ENCODE data around the gene MYL7. TPM values are rescaled to one million over a fixed set of nuclear protein-coding genes. Genes with fewer than 3 reads are reported as not detected.
"Not testable (repeated sequence)": the region's sequence is repeated elsewhere in the genome, so short reads cannot be mapped to it uniquely, and the experiment has no call there.

MYL7 gene
- total RNA-seq, 4 donors from 2014 or later, result not detected

DNA sequence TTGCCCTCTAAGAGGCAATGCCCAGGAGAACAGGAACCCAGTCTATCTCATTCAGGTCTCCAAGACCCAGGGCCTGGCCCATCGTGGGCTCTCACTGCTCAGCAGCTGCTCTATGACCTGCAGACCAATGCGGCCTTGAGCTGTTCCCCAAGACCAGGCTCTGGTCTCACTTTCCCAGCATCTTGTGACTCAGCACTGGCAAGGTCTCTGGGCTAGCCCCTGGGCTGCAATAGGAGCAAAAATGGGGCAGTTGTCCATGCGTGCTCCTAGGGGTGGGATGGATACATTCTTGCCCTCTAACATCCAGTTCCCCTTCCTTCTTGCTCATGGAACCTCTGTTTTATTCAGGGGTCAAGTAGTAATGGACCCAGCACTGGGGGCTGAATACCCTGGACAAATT is 34.6 kb upstream of the MYL7 start:
- Histone ChIP-seq H3K9me3 (peaks cover 0 to 13% (median 0%) of the 10 kb centered on the region in 4 donors), H3K36me3 (no peaks in the 10 kb centered on the region), H3K27me3 (no peaks in the 10 kb centered on the region), H3K27ac (no peak overlapping the region), H3K4me1 (no peaks in the 10 kb centered on the region), H3K4me3 (no peak overlapping the region)
- DNase-seq (ENCODE audit: low spot score in 2 of 2), result no peak
- TF ChIP-seq EP300 (IDR thresholded peaks at IDR 0.05) (no peak), POLR2A (IDR thresholded peaks at IDR 0.05) (no peak)
- TF ChIP-seq, protein P1, sequence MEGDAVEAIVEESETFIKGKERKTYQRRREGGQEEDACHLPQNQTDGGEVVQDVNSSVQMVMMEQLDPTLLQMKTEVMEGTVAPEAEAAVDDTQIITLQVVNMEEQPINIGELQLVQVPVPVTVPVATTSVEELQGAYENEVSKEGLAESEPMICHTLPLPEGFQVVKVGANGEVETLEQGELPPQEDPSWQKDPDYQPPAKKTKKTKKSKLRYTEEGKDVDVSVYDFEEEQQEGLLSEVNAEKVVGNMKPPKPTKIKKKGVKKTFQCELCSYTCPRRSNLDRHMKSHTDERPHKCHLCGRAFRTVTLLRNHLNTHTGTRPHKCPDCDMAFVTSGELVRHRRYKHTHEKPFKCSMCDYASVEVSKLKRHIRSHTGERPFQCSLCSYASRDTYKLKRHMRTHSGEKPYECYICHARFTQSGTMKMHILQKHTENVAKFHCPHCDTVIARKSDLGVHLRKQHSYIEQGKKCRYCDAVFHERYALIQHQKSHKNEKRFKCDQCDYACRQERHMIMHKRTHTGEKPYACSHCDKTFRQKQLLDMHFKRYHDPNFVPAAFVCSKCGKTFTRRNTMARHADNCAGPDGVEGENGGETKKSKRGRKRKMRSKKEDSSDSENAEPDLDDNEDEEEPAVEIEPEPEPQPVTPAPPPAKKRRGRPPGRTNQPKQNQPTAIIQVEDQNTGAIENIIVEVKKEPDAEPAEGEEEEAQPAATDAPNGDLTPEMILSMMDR (IDR thresholded peaks at IDR 0.05), result no peak
- 79 to 84% methylated on average over 3 of the region's 3 CpGs for WGBS, 2 donors

DNA sequence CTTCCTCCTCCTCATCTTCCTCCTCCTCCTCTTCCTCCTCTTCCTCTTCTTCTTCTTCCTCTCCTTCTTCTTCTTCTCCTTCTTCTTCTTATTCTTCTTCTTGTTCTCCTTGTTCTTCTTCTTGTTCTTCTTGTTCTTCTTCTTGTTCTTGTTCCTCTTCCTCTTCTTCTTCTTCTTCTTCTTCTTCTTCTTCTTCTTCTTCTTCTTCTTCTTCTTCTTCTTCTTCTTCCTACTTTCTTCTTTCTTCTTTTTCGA is 33.5 kb upstream of the MYL7 start:
- not testable (repeated sequence) for H3K27ac ChIP-seq, H3K4me3 ChIP-seq
- WGBS, 2 donors, result 65 to 71% methylated on average over 1 of the region's 1 CpG

DNA sequence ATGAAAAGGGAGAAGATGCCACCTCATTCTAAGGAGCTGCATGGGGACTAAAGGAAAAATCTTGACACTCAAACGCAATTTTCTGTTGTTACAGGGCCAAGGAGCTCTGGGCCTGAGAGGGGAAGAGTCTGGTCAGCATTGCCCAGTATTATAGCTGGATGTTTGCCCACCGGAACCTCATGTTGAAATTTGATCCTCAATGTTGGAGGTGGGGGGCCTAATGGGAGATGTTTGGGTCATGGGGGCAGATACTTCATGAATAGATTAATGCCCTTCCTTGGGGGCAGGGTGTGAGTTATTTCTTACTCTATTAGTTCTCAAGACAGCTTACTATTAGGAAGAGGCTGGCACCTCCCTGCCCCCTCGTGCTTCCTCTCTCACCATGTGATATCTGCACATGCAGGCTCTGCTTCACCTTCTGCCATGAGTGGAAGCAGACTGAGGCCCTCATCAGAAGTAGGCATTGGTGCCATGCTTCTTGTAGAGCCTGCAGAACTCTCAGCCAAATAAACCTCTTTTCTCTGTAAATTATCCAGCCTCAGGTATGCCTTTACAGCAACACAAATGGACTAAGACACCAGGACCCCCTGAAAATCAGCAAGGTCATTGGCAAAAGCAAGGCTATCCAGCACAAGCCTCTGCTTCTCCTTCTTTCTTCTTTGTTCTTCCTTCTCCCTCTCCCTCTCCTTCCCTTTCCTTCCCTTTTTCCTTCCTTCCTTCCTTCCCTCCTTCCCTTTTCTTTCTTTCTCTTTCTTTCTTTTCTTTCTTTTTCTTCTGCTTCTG is 33.0 kb upstream of the MYL7 start:
- Histone ChIP-seq H3K4me1 (no peaks in the 10 kb centered on the region), H3K4me3 (no peak overlapping the region), H3K36me3 (no peaks in the 10 kb centered on the region), H3K27ac (no peak overlapping the region), H3K27me3 (no peaks in the 10 kb centered on the region), H3K9me3 (peaks cover 0 to 13% (median 0%) of the 10 kb centered on the region in 4 donors)
- no peak for TF ChIP-seq POLR2A (IDR thresholded peaks at IDR 0.05)
- TF ChIP-seq, protein P1 (IDR thresholded peaks at IDR 0.05), result no peak
- TF ChIP-seq EP300 (IDR thresholded peaks at IDR 0.05), result no peak
- no peak for DNase-seq (ENCODE audit: low spot score in 2 of 2)
- 45 to 52% methylated on average over 3 of the region's 3 CpGs for WGBS, 2 donors

More for the DNA sequence above, 33.5 kb upstream of the MYL7 start:
- H3K9me3 ChIP-seq, result peaks cover 0 to 13% (median 0%) of the 10 kb centered on the region in 4 donors
- H3K4me1 ChIP-seq; H3K36me3 ChIP-seq; DNase-seq (ENCODE audit: low spot score in 2 of 2); H3K27me3 ChIP-seq: not testable (repeated sequence)

DNA sequence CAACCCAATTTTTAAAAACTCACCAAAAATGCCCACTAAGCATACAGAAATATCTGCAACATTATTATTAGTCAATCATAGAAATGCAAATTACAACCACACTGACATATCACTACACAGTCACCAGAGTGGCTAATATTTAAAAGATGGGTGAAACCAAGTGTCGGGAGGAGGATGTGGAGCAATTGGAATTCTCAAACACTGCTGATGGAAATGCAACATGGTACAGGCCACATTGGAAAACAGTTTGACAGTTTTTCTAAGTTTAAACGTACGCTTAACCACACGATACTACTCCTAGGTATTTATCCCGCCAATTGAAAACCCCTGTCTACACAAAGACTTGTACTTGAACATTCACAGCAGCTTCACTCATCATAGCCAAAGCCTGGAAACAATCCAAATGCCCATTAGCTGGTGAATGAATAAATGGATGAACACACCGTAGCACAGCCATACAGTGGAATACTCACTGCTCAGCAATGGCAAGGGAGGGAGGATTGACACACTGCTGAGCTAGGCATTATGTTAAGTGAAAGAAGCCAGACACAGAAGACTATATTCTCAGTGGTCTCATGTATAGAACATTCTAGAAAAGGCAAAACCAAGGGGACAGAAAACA is 31.8 kb upstream of the MYL7 start:
- 81 to 85% methylated on average over 6 of the region's 6 CpGs for WGBS, 2 donors

DNA sequence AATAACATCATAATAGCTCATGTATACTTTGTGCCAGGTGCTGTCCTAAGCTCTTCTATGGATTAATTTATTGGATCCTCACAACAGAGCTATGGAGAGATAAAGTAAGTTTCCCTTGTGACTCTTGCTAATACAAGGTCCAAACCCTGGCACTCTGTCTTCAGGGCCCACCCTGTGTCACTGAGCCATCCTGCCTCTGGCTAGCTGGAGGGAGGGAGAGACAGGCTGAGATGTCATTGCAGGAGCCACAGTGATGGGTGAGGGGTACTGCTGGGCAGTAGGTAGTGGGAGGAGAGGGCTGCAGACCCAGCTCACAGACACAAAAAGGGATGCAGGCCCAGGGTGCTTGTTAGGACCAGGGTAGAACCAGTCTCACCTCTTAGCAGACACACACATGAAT is 31.2 kb upstream of the MYL7 start:
- Histone ChIP-seq H3K27me3 (no peaks in the 10 kb centered on the region), H3K4me1 (no peaks in the 10 kb centered on the region), H3K27ac (no peak overlapping the region), H3K36me3 (no peaks in the 10 kb centered on the region), H3K9me3 (peaks cover 0 to 13% (median 0%) of the 10 kb centered on the region in 4 donors), H3K4me3 (no peak overlapping the region)
- DNase-seq (ENCODE audit: low spot score in 2 of 2), result no peak
- TF ChIP-seq POLR2A (IDR thresholded peaks at IDR 0.05), result no peak

More for the DNA sequence above, 31.8 kb upstream of the MYL7 start:
- H3K9me3 ChIP-seq, result peaks cover 0 to 13% (median 0%) of the 10 kb centered on the region in 4 donors
- no peak overlapping the region for H3K27ac ChIP-seq
- H3K4me3 ChIP-seq, result no peak overlapping the region
- H3K27me3 ChIP-seq, result no peaks in the 10 kb centered on the region
- TF ChIP-seq, protein P1 (IDR thresholded peaks at IDR 0.05), result no peak
- TF ChIP-seq EP300 (IDR thresholded peaks at IDR 0.05) (no peak), POLR2A (IDR thresholded peaks at IDR 0.05) (no peak)
- H3K4me1 ChIP-seq, result no peaks in the 10 kb centered on the region
- no peaks in the 10 kb centered on the region for H3K36me3 ChIP-seq
- DNase-seq (ENCODE audit: low spot score in 2 of 2), result no peak

DNA sequence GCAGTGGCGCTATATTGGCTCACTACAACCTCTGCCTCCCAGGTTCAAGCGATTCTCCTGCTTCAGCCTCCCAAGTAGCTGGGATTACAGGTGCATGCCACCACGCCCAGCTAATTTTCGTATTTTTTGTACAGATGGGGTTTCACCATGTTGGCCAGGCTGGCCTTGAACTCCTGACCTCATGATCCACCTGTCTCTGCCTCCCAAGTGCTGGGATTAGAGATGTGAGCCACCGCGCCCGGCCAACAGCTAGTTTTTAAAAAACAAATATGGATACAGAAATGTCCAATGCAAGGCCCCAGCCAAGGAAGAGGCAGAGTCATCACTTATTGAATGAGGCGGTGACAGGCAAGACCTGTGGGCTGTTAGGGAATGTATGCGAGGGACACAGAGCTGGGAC is 30.8 kb upstream of the MYL7 start:
- not testable (repeated sequence) for H3K4me3 ChIP-seq; H3K27me3 ChIP-seq; DNase-seq (ENCODE audit: low spot score in 2 of 2); H3K36me3 ChIP-seq; H3K27ac ChIP-seq; H3K4me1 ChIP-seq
- WGBS, 2 donors, result 91 to 92% methylated on average over 9 of the region's 9 CpGs
- H3K9me3 ChIP-seq, result peaks cover 0 to 13% (median 0%) of the 10 kb centered on the region in 4 donors

Measured in tibial nerve (tissue), 4 donors.